Activated gamma-delta T cell treated with anti-CD3 and anti-CD28 coated beads, Interleukin-2, amount 50 U/mL, for 16 hours (primary cell): ENCODE results near the gene GAPDH.

Experiments used
- DNase-seq: peaks from one replicate; pipeline ENCODE4 v3.0.0-alpha.2; 2020; ENCODE audit warnings: low read depth

GAPDH gene

DNA sequence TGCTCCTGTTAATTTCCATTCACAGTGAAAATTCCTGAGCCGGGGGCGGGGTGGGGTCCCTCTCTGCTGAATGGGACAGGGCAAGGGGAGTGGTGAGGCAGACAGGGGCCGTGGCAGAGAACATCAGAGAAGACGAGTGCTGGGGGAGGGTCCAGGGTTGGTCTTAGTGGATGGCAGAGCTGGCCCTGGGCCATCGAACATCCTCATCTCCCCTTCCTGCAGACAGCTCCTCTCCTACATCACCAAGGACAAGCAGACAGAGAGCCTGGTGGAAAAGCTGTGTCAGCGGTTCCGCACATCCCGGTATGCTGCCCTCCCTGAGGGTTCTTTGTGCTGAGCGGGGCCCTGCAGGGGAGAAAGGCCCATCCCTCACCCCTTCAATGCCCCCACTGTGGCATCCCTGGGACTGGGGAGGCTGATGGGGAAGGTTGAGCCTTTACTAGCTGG, 5.0 kb upstream of the GAPDH start:
- no peak for DNase-seq

DNA sequence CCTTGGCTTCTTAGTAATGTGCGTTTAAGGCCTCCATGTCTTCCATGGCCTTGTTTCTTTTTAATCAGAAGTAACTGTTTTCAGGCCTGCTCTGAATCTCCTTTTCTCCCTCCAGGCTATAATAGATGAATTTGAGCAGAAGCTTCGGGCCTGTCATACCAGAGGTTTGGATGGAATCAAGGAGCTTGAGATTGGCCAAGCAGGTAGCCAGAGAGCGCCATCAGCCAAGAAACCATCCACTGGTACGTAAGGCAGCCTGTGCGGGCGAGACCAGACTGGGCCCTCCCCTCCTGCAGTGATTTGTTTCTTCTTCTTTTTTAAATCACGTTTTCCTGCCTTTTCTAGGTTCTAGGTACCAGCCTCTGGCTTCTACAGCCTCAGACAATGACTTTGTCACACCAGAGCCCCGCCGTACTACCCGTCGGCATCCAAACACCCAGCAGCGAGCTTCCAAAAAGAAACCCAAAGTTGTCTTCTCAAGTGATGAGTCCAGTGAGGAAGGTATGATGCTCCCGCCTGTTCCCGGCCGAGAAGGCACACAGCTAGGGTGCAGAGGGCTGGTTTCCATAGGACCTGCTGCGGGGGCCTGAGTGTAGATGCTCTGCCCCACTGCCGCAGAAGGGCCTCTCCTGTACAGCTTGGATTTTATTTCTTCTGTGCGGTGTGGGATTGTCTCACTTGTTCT, 3.6 kb upstream of the GAPDH start:
- no peak for DNase-seq

DNA sequence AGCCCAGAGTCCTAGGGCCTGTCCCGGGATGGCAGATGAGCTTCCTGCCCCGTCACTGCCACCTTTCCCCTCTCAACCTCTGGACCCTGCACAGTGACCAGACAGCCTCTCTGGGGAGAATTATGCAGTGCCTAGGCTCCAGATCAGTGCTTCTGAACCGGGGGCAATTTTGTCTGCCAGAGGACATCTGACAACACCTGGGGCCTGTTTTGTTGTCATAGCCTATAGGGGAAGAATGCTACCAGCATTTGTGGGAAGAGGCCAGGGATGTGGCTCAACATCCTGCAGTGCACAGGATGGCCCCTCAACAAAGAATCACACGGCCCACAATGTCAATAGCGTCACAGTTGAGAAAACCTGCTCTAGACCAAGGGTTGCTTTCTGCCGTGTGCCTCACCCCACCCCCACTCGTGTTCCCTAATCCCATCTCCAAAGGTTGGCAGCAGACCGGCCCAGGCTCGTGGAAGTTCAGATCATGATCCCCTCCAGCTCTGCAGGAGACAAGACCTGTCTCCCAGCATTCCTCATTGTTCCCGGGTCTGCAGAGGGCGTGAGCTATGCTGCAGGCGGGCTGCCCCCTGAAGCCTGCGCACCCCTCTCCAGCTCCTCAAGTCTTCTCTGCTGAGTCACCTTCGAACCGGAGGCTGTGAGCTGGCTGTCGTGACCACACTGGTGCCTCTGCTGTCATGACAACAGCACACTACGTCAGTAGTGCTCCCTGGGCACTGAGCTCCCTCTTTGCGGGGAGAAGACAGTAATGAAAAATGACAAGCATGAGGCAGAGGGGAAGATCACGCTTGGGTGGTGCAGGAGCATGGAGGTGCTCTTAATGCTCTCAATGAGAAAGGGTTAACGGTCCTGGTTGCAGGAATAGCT, 2.0 kb upstream of the GAPDH start:
- peak; percentile 77 for DNase-seq

DNA sequence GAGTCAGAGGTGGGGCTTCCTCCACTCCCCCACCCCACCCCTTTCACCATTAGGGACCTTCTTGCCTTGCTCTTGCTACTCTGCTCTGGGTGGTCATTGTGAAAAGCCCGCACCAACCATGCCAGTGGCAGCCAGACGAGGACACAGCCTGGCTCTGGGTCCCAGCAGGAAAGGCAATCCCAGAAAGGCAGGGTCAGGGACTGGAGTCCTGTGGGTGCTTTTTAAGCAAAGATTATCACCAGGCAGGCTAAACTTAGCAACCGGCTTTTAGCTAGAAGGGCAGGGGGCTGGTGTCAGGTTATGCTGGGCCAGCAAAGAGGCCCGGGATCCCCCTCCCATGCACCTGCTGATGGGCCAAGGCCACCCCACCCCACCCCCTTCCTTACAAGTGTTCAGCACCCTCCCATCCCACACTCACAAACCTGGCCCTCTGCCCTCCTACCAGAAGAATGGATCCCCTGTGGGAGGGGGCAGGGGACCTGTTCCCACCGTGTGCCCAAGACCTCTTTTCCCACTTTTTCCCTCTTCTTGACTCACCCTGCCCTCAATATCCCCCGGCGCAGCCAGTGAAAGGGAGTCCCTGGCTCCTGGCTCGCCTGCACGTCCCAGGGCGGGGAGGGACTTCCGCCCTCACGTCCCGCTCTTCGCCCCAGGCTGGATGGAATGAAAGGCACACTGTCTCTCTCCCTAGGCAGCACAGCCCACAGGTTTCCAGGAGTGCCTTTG, 1.2 kb upstream of the GAPDH start:
- no peak for DNase-seq

DNA sequence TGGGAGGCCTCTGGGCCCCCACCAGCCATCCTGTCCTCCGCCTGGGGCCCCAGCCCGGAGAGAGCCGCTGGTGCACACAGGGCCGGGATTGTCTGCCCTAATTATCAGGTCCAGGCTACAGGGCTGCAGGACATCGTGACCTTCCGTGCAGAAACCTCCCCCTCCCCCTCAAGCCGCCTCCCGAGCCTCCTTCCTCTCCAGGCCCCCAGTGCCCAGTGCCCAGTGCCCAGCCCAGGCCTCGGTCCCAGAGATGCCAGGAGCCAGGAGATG, 729 bp upstream of the GAPDH start:
- DNase-seq, result no peak

DNA sequence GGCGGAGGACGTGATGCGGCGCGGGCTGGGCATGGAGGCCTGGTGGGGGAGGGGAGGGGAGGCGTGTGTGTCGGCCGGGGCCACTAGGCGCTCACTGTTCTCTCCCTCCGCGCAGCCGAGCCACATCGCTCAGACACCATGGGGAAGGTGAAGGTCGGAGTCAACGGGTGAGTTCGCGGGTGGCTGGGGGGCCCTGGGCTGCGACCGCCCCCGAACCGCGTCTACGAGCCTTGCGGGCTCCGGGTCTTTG, 303 bp downstream of the GAPDH start:
- DNase-seq, result no peak

DNA sequence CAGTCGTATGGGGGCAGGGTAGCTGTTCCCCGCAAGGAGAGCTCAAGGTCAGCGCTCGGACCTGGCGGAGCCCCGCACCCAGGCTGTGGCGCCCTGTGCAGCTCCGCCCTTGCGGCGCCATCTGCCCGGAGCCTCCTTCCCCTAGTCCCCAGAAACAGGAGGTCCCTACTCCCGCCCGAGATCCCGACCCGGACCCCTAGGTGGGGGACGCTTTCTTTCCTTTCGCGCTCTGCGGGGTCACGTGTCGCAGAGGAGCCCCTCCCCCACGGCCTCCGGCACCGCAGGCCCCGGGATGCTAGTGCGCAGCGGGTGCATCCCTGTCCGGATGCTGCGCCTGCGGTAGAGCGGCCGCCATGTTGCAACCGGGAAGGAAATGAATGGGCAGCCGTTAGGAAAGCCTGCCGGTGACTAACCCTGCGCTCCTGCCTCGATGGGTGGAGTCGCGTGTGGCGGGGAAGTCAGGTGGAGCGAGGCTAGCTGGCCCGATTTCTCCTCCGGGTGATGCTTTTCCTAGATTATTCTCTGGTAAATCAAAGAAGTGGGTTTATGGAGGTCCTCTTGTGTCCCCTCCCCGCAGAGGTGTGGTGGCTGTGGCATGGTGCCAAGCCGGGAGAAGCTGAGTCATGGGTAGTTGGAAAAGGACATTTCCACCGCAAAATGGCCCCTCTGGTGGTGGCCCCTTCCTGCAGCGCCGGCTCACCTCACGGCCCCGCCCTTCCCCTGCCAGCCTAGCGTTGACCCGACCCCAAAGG, 804 bp downstream of the GAPDH start:
- DNase-seq, result peak; percentile 57

DNA sequence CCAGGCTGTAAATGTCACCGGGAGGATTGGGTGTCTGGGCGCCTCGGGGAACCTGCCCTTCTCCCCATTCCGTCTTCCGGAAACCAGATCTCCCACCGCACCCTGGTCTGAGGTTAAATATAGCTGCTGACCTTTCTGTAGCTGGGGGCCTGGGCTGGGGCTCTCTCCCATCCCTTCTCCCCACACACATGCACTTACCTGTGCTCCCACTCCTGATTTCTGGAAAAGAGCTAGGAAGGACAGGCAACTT, 1.3 kb downstream of the GAPDH start:
- no peak for DNase-seq

DNA sequence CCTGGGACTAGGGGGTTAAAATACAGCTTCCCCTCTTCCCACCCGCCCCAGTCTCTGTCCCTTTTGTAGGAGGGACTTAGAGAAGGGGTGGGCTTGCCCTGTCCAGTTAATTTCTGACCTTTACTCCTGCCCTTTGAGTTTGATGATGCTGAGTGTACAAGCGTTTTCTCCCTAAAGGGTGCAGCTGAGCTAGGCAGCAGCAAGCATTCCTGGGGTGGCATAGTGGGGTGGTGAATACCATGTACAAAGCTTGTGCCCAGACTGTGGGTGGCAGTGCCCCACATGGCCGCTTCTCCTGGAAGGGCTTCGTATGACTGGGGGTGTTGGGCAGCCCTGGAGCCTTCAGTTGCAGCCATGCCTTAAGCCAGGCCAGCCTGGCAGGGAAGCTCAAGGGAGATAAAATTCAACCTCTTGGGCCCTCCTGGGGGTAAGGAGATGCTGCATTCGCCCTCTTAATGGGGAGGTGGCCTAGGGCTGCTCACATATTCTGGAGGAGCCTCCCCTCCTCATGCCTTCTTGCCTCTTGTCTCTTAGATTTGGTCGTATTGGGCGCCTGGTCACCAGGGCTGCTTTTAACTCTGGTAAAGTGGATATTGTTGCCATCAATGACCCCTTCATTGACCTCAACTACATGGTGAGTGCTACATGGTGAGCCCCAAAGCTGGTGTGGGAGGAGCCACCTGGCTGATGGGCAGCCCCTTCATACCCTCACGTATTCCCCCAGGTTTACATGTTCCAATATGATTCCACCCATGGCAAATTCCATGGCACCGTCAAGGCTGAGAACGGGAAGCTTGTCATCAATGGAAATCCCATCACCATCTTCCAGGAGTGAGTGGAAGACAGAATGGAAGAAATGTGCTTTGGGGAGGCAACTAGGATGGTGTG, 1.9 kb downstream of the GAPDH start:
- no peak for DNase-seq

DNA sequence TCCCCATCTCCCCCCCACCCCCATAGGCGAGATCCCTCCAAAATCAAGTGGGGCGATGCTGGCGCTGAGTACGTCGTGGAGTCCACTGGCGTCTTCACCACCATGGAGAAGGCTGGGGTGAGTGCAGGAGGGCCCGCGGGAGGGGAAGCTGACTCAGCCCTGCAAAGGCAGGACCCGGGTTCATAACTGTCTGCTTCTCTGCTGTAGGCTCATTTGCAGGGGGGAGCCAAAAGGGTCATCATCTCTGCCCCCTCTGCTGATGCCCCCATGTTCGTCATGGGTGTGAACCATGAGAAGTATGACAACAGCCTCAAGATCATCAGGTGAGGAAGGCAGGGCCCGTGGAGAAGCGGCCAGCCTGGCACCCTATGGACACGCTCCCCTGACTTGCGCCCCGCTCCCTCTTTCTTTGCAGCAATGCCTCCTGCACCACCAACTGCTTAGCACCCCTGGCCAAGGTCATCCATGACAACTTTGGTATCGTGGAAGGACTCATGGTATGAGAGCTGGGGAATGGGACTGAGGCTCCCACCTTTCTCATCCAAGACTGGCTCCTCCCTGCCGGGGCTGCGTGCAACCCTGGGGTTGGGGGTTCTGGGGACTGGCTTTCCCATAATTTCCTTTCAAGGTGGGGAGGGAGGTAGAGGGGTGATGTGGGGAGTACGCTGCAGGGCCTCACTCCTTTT, 2.7 kb downstream of the GAPDH start:
- no peak for DNase-seq

DNA sequence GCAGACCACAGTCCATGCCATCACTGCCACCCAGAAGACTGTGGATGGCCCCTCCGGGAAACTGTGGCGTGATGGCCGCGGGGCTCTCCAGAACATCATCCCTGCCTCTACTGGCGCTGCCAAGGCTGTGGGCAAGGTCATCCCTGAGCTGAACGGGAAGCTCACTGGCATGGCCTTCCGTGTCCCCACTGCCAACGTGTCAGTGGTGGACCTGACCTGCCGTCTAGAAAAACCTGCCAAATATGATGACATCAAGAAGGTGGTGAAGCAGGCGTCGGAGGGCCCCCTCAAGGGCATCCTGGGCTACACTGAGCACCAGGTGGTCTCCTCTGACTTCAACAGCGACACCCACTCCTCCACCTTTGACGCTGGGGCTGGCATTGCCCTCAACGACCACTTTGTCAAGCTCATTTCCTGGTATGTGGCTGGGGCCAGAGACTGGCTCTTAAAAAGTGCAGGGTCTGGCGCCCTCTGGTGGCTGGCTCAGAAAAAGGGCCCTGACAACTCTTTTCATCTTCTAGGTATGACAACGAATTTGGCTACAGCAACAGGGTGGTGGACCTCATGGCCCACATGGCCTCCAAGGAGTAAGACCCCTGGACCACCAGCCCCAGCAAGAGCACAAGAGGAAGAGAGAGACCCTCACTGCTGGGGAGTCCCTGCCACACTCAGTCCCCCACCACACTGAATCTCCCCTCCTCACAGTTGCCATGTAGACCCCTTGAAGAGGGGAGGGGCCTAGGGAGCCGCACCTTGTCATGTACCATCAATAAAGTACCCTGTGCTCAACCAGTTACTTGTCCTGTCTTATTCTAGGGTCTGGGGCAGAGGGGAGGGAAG, 3.5 kb downstream of the GAPDH start:
- DNase-seq, result peak; percentile 83

DNA sequence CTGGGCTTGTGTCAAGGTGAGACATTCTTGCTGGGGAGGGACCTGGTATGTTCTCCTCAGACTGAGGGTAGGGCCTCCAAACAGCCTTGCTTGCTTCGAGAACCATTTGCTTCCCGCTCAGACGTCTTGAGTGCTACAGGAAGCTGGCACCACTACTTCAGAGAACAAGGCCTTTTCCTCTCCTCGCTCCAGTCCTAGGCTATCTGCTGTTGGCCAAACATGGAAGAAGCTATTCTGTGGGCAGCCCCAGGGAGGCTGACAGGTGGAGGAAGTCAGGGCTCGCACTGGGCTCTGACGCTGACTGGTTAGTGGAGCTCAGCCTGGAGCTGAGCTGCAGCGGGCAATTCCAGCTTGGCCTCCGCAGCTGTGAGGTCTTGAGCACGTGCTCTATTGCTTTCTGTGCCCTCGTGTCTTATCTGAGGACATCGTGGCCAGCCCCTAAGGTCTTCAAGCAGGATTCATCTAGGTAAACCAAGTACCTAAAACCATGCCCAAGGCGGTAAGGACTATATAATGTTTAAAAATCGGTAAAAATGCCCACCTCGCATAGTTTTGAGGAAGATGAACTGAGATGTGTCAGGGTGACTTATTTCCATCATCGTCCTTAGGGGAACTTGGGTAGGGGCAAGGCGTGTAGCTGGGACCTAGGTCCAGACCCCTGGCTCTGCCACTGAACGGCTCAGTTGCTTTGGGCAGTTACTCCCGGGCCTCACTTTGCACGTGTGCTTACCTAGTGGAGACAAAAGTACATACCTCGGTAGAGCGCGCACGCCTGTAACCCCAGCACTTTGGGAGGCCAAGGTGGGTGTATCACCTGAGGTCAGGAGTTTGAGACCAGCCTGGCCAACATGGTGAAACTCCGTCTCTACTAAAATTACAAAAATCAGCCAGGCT, 4.3 kb downstream of the GAPDH start:
- no peak for DNase-seq

DNA sequence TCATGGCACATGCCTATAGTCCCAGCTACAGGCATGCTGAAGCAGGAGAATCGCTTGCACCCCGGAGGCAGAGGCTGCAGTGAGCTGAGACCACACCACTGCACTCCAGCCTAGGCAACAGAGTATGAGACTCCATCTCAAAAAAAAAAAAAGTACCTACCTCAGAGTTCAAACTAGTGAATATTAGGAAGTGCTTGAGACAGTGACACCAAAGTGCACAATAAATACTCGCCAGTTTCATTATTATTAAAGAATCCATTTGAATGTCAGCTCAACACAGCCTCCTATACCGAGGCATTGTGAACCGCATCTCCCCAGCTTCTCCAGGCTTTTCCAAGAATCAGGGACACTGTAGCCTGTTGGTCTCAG, 5.0 kb downstream of the GAPDH start:
- no peak for DNase-seq

DNA sequence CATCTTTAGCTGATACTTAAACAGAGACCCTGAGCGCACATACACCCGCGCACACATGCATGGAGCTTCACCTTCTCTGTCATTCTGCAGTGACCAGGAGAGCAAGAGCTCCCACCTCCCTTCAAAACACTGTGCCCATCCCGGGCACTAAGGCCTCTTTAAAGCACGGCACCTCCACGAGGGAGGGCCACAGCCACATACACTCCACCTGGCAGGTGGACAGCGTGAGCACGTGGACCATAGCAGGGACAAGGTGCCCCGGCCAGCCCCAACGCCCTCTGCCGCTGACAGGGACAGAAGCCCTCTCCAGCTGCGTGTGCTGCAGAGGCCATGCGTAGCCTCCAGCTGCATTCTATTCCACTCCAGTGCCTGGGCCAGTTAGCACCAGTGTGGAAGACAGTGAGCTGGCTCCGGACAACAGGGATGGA, 5.4 kb downstream of the GAPDH start:
- no peak for DNase-seq

DNA sequence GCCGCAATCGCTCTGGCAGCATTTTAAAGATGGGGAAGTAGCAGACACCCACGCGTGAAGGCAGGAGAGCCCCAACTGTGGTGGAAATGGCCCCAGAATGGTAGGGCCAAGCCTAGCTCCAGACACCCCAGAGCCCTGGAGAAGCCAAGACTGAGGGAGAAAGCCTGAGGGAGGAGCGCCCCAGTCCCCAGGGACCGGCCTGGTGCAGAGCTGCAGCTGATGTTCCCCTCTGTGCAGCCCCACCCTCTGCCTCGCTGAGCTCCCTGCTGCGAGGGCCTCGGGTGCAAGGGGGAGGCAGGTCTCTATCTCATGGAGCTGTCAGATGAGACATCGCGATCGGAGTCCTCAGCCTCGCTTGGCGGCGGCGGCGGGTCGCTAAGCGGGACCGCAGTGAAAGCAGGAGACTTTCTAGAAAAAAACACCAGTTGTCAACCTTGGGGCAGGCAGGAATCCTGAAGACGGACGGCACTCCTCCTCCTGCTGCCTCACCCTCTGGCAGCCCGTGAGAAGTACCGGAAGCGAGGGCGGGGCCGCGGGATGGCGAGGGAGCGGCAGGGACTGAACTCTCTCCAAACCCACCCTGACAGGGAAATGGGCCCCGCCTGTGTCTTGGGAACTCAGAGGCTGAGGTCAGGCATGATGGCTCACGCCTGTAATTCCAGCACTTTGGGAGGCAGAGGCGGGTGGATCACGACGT, 6.0 kb downstream of the GAPDH start:
- no peak for DNase-seq

DNA sequence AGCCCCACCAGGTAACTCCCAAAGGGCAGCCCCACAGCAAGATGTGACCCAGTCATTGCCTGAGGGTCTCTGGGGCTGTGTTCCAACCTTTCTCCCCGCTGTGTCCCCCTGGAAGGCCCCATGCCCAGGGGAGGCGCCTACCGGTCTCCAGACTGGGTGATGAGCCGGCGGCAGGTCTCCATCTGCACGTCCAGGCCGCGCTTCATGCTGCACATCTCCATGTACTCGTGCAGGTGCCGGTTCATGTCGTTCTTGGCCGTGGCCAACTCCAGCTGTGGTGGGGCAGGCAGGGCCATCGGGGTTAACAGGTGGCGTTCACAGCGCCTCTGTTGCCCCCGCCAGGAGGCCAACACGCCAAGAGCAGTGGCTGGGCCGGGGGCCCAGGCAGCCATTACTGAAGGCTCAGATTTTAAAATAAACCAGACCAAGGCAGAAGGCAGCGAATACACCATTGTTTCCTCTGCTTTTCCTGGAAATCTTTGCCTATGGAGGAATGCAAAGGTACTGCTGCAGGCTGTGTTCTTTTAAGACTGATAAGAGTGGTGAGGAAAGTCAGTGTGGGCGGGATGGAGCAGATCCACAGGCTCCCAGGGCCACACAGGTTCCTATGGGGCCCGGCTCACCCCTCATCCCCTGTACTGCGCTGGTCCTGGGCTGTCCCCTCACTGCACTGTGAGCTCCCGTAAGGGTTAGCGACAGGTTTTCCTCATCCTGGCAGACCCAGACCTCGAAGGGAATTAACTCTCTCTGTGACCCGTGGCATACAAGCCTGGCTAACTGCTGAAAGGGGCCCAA, 7.3 kb downstream of the GAPDH start:
- DNase-seq, result no peak

DNA sequence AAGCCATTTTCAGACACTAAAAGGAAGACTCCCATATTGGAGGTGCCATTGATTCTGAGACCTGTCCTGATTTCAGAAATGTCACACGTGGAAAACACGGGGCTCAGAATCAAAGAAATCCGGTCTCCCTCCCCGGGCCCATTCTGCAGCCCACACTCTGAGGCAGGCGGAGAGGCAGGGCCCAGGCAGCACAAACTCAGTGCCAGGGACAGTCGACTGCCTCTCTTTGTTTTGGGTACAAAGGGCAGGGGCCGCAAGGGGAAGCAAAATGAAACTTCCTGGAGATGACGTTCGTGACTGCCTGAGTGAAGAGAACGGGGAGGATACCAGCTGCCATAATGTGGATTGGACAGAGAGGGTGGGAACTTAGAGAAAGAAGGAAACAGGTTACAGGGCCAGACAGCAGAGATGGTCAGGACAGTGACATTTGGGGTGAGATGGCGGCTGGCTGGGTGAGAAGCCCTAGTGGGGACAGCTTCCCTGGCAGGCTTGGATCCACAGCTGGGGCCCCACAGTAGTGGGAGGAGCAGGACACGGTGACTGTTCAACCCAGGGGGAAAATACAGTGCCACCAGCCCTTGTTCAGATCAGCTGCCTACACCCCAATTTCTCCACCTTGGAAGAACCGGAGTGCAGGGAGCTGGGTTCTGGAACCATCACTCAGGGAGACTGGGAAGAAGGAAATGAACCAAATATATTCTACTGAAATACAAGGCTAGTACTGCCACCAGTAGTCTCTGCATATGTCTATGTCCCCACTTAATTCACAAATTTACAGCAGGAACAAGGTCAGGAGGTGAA, 8.1 kb downstream of the GAPDH start:
- no peak for DNase-seq
